ENCODE data around the gene GAS6. TPM values are rescaled to one million over a fixed set of nuclear protein-coding genes. Genes with fewer than 3 reads are reported as not detected.
"Not testable (repeated sequence)": the region's sequence is repeated elsewhere in the genome, so short reads cannot be mapped to it uniquely, and the experiment has no call there.

The GAS6 gene
- polyA plus RNA-seq, 1 experiment = 374 TPM

GRCh38 chr13:113832631-113833030, 31.2 kb downstream of the GAS6 start:
- POLR2A ChIA-PET = no interaction called here
- no peak overlapping the region for H3K4me3 ChIP-seq (ENCODE audit: low read depth, low read length)
- CTCF ChIA-PET = no interaction called here
- no peak for TF ChIP-seq CTCF (IDR thresholded peaks at IDR 0.05; ENCODE audit: insufficient read depth, low read depth, low read length)
- no peaks in the 10 kb centered on the region for H3K27me3 ChIP-seq (ENCODE audit: control insufficient read depth, insufficient read depth, low read length)
- no peak for DNase-seq (ENCODE audit: low read depth)
- peaks cover 48% of the 10 kb centered on the region for H3K36me3 ChIP-seq (ENCODE audit: control insufficient read depth, insufficient read depth, low read length)

GRCh38 chr13:113832205-113832604, 31.7 kb downstream of the GAS6 start:
- peaks cover 52% of the 10 kb centered on the region for H3K36me3 ChIP-seq (ENCODE audit: control insufficient read depth, insufficient read depth, low read length)
- DNase-seq (ENCODE audit: low read depth) = no peak

GRCh38 chr13:113831061-113831460, 32.8 kb downstream of the GAS6 start:
- no peak for TF ChIP-seq CTCF (IDR thresholded peaks at IDR 0.05; ENCODE audit: insufficient read depth, low read depth, low read length)
- POLR2A ChIA-PET = no interaction called here
- H3K36me3 ChIP-seq (ENCODE audit: control insufficient read depth, insufficient read depth, low read length) = peaks cover 57% of the 10 kb centered on the region

More at GRCh38 chr13:113832205-113832604, 31.7 kb downstream of the GAS6 start:
- H3K27me3 ChIP-seq (ENCODE audit: control insufficient read depth, insufficient read depth, low read length) = no peaks in the 10 kb centered on the region
- no peak for TF ChIP-seq CTCF (IDR thresholded peaks at IDR 0.05; ENCODE audit: insufficient read depth, low read depth, low read length)
- ChIA-PET POLR2A (no interaction called here), CTCF (no interaction called here)
- H3K4me3 ChIP-seq (ENCODE audit: low read depth, low read length) = no peak overlapping the region

GRCh38 chr13:113830426-113830950, 33.4 kb downstream of the GAS6 start:
- DNase-seq (ENCODE audit: low read depth); POLR2A ChIA-PET; H3K4me3 ChIP-seq (ENCODE audit: low read depth, low read length); H3K27me3 ChIP-seq (ENCODE audit: control insufficient read depth, insufficient read depth, low read length): not testable (repeated sequence)
- CTCF ChIA-PET = interaction anchor here (1.9 kb wide), 1 partner anchor 116 kb away, joined by 7 read pairs; no protein-coding TSS in a partner anchor
- peaks cover 61% of the 10 kb centered on the region for H3K36me3 ChIP-seq (ENCODE audit: control insufficient read depth, insufficient read depth, low read length)

More at GRCh38 chr13:113831061-113831460, 32.8 kb downstream of the GAS6 start:
- CTCF ChIA-PET = interaction anchor here (1.9 kb wide), 1 partner anchor 116 kb away, joined by 7 read pairs; no protein-coding TSS in a partner anchor
- Histone ChIP-seq H3K27me3 (ENCODE audit: control insufficient read depth, insufficient read depth, low read length) (no peaks in the 10 kb centered on the region), H3K4me3 (ENCODE audit: low read depth, low read length) (no peak overlapping the region)
- no peak for DNase-seq (ENCODE audit: low read depth)

GRCh38 chr13:113828282-113828825, 35.5 kb downstream of the GAS6 start:
- no peak for DNase-seq (ENCODE audit: low read depth)
- no peaks in the 10 kb centered on the region for H3K27me3 ChIP-seq (ENCODE audit: control insufficient read depth, insufficient read depth, low read length)
- H3K4me3 ChIP-seq (ENCODE audit: low read depth, low read length) = no peak overlapping the region
- ChIA-PET CTCF (no interaction called here), POLR2A (no interaction called here)
- no peak for TF ChIP-seq CTCF (IDR thresholded peaks at IDR 0.05; ENCODE audit: insufficient read depth, low read depth, low read length)
- H3K36me3 ChIP-seq (ENCODE audit: control insufficient read depth, insufficient read depth, low read length) = peaks cover 55% of the 10 kb centered on the region

- no peak for DNase-seq (ENCODE audit: low read depth)
- H3K4me3 ChIP-seq (ENCODE audit: low read depth, low read length) = no peak overlapping the region
- H3K36me3 ChIP-seq (ENCODE audit: control insufficient read depth, insufficient read depth, low read length) = peaks cover 56% of the 10 kb centered on the region
- no peak for TF ChIP-seq CTCF (IDR thresholded peaks at IDR 0.05; ENCODE audit: insufficient read depth, low read depth, low read length)
- no peaks in the 10 kb centered on the region for H3K27me3 ChIP-seq (ENCODE audit: control insufficient read depth, insufficient read depth, low read length)
- ChIA-PET POLR2A (no interaction called here), CTCF (no interaction called here)
These were observed 36.9 kb downstream of the GAS6 start for GRCh38 chr13:113827021-113827420.

- H3K36me3 ChIP-seq (ENCODE audit: control insufficient read depth, insufficient read depth, low read length) = peaks cover 58% of the 10 kb centered on the region
- H3K4me3 ChIP-seq (ENCODE audit: low read depth, low read length); DNase-seq (ENCODE audit: low read depth); CTCF ChIA-PET; POLR2A ChIA-PET; H3K27me3 ChIP-seq (ENCODE audit: control insufficient read depth, insufficient read depth, low read length): not testable (repeated sequence)
These were observed 37.4 kb downstream of the GAS6 start for GRCh38 chr13:113826446-113826845.

Data from BJ (cell line).